Ramos (cell line): ENCODE measurements around the gene CCDC38.
"Not testable (repeated sequence)": the region's sequence is repeated elsewhere in the genome, so short reads cannot be mapped to it uniquely, and the experiment has no call there.

ENCODE experiments used
- in situ Hi-C: fragments of 300-500 bp; cut with MboI; formaldehyde crosslinking; loops from one replicate; pipeline ENCODE4 v1.14.3; 2022; ENCODE audit warnings: low sequenced_read_pairs; ENCODE audit not compliant: unreplicated experiment

Gene CCDC38

DNA sequence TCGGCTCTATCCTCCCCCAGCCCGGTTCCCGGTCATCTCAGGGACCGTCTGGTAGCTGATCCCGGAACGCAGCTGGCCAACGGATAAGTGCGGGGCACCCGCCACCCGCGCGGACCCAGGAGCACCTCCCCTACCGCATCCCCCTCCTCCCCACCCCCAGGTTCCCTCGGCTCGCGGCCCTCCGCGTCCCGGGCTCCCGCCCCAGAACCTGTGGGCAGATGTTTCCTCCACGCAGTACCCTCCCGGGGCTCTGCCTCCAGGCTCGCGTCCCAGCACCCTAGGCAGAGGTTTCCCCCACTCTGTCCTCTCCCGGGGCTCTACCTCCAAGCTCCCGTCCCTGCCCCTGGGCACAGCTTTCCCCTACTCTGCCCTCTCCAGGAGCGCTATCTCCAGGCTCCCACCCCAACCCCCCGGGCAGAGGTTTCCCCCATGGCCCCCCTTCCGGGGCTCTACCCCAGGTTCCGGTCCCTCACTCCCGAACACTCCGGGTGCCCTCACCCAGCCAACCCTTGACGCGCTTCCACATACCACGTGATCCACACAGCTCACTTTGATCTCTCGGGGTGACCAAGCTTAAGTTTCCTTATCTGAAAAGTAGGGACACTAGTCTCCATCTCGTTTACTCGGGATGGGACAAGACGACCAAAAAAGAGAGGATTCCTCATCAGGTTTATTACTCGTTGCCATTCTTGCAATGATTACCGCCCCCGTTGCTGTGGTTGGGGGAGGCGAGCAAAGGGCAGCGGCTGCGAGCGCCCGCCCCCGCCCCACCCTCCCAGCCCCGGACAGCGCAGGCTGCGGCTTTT, at the start of gene CCDC38:
Gene CCDC38, minus strand, starts transcription at position 91 of the 806 bp plus-strand sequence. CDS start 6,105 bp downstream, outside the sequence.
- in situ Hi-C loops = no loop called here

DNA sequence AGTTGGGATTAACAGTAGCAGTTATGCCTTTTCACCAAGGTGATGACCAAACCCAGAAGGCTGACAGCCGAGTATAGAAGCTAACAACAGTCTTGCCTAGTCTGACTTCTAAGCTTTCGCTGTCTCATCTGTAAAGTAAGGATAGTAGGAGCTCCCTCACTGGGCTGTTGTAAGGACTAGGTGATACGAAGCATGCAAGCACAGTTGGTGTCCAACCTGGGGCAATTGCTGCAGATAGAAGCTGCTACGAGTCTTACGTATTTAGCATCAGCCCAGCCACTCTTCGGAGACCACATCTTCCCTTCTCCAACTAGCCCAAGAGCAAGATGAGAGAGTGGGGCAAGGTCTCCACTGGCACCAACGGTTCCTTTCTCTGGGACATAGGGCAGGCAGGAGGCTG, 47.7 kb upstream of the CCDC38 start:
- in situ Hi-C loops = no loop called here

DNA sequence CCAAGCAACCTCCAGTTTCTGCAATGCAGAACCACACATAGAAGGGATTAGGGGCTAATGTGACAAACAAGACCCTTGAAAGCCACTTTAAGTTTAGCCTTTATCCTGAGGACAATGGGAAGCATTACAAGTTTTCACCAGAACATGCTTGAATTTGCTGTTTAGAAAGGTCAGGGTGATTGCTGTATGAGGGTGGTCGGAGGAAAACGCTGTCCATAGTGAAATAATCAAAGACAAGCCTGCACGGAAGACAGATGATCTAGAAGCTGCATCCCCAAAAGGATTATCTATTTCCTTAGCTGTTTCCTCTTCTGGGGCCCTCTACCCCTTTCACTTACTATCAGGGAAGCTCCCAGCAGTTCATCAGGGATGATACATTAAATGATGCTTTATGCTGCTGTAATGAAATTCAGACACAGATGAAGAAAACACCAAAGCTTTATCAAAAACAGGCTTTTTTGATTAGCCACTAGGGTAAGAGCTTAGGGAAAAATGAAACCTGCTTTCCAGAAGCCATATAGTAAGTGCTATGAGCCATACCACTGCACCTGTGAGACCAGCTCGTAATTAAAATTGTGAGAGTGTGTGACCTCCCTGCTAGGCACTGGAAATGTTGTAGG, 47.2 kb upstream of the CCDC38 start:
- in situ Hi-C loops = no loop called here

DNA sequence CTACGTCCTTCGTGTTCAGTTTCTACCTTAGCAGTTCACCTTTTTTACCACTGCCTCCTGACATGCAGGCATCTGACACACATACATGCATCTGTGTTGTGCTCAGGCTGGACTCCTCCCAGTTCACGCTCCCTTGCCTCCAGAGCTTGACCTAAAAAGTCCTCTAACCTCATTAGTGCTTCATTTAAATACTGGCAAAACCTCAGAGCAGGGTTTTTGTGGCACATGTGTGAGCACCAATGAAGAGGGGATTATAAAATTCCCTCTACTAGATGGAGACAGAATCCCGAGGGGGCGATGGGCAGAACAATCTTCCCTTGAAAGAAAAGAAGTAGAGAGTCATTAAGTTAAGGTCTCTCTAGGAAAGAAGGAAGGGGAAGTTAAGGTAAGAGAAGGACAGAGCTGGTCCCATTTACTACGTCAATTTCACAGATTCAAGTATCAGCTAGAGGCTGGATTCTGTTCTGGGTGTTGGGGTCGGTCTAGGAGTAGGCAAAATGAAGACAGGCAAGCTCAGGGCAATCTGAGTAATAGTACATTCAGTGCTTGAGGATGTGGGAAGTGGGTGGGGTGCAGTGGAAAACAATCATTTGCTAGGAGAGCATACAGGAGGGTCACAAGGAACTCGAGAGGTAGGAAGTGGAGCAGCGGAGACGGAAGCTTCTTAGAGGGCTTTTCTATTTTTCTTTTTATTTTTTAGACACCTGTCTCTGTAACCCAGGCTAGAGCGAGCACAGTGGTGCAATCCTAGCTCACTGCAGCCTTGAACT, 46.3 kb upstream of the CCDC38 start:
- in situ Hi-C loops = no loop called here

DNA sequence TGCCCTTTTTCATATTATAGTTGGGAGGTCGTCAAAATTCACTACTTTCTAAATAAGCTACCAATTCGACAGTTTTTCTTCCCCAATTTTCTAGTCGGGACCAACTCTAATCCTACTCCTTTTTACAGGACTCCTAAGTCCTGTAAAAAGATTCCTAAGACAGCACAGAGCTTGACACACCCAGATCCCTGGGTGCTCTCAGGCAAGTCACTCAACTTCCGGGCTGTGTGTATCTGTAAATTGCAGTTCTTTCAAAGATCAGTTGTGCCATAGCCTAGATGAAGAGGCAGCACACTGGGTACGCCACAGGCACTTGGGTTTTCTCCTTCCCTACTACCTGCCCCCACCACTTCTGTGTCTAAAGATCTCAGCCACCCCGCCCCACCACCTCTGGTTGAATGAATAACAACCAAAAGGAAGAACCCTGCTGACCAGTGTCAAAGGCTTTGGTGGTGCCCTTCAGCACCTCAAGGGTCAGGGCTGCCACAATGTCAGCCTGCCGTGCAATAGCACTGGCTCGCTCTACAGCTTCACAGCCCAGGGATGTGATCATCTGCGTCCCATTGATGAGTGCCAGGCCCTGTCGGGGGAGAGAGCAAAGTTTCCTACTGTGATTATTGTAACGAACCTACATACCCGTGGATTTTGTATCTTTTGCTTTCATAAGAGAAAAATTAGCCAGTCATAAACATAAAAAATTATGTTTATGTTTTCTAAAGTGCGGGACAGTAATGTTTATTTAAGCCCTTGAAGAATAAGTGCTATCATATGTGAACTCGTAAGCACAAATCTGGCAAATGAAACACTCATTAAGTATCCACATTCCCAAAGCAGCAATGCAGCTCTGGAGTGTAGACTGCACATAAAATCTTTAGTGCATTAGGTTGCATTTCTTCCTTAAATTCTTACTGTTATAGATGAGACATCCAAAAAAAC, 44.5 kb upstream of the CCDC38 start:
- in situ Hi-C loops = no loop called here

DNA sequence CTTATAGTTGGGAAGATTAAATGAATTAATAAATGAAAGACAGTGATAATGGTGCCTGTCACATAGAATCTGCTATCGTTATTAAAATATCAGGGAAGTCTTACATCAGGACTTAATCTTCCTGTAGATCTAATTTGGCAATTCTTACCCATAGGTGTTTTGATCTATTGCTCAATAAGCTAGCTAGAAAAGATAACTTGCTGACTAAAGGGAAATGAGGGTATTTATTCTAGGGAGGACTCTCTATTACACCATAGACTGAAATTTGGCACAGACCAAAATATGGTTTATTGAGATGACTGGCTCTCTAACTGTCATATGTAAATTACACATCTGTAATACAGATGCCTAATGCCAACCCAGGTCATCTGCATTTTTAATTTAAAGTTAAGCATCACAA, 42.3 kb upstream of the CCDC38 start:
- in situ Hi-C loops = no loop called here

DNA sequence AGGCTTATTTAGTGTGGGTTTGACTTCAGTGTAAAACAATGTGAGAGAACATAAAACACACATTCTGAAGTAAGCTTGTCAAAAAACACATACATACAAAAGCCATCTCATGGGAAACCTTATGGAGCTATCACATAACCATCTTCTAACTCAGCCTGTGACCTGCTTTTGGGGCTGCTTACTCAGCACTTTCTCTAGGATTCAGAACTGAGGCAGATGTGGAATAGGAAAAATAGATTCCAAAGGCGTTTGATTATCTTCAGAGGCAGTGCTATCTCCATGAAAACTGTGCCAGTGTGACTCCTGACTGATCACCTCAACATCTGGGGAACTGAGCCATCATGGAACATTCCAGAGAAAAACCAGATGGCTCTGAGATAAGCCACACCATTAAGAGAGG, 40.2 kb upstream of the CCDC38 start:
- in situ Hi-C loops = no loop called here

DNA sequence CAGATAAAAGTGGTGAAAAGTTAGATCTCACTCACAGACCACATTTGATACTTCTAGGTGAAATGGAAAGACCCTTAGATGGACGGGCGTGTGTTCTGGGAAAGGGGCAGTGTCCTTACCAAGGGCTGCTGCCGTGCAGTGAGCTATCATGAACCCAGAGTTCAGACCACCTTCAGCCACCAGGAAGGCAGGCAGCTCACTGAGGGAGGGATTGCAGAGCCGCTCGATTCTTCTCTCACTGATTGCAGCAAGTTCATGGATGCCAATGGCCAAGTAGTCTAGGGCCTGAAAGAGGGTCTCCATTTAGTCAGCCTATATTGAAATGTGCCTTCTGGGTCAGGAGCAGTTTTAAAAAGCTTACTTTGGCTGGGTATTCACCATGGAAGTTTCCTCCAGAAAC, 38.0 kb upstream of the CCDC38 start:
- in situ Hi-C loops = no loop called here

DNA sequence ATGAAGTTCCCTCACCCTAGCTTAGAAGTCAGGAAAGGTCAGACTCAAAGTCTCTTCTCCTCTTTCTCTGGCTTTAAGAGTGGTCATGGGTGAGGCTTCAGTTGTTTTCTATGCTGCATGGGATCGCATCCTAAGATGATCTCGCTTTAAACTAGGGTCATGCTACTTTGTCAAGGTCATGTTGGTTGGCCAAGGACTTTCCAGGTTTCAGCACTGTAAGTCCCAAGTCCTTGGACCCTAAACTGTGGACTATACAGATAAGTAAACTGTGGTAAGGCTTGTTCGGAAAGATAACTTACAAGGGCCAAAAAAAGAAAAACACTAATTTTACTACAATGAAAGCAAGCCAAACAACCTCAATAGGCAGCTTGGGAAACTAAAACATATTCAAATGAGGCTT, 36.4 kb upstream of the CCDC38 start:
- in situ Hi-C loops = no loop called here

DNA sequence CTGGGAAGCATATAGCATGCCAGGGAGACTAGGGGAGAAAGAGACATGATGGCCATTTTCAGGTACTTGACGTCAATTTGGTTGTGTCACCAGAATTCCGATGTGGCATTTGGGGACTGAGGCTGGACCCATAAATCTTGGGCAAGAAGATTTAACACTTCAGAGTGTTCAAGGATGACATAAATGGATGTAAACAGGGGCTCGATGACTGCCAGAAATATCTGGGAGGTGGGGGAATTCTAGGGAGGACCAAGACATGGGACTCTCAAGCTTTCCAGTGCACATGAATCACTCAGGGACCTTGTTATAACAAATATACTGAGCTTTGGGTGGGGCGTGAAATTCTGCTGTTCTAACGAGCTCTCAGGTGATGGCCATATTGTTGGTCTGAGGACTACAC, 35.9 kb upstream of the CCDC38 start:
- in situ Hi-C loops = no loop called here

DNA sequence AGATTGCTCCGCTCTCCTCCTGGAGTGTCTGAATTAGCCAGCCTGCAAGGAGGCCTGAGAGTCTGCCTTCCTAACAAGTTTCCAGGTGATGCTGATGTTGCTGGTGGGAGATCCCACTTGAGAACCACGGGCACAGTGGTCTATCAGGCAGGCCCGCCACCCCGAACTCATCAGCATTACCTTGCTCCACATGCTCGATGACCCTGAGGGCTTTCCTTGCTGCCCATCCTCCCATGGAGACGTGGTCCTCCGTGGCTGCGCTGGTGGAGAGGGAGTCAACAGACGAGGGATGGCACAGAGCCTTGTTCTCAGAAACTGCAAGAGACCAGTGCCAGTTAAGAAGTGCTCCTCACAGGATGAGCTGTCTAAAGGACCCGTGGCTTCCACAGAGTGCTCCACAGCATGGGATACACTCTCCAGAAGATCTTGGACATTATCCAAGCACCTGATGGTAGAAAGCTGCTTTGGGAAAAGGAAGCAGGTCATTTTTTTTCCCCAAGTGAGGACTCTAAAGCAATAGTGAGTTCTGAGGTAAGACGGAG, 35.4 kb upstream of the CCDC38 start:
- in situ Hi-C loops = no loop called here

DNA sequence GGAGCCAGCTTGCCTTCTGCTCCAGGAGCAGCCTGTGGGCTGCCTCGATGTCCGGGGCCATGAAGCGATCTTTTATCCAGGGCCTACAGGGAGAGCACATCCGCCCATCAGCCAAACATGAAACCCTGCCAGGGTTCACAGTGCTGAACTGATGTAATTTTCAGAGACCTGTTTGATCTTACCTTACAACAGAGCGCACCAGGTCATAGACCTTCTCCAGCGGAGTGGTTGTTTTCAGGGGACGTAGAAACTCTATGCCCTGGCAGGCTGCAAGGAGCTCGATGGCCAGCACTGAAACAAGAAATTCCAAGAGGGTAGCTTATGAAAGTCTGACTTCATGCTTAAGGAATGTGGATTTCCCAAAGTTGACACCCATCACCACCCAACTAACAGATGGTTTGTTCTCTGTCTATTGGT, 34.0 kb upstream of the CCDC38 start:
- in situ Hi-C loops = no loop called here

DNA sequence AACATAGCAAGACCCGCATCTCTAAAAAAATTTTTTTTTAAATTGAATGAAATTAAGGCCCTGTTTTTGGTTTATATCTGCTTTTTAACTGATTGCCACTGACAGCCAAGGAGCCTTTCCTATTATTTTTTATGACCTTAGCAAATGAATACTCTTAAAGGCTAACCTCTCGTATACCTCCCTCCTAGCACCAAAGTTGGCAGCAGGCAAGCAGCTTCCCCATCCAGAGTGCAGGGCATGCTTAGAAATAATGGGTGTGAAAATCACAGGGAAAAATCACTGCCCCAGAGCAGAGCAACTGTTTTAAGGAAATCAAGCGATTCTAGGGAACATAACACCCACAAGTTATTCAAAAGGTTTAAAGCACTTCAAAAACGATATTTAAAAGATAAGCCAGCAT, 33.1 kb upstream of the CCDC38 start:
- in situ Hi-C loops = no loop called here

DNA sequence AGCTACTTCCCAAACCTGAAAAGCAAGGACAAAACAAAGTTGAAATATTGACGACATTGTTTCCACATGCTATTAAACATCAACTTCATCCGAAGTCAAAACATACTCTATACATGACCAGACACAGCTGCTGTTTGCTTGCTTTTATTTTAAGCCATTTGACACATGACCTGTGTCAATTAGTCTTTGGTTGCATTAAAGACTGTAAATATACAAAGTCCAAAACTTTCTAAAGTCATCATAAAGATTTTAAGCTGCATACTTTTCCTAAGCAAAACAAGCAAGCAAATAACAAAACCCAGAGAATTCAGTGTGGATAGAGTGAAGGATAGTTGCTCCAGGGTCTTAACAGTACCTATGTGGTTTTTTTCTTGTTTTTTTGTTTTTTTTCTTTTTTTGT, 31.9 kb upstream of the CCDC38 start:
- in situ Hi-C loops = no loop called here

DNA sequence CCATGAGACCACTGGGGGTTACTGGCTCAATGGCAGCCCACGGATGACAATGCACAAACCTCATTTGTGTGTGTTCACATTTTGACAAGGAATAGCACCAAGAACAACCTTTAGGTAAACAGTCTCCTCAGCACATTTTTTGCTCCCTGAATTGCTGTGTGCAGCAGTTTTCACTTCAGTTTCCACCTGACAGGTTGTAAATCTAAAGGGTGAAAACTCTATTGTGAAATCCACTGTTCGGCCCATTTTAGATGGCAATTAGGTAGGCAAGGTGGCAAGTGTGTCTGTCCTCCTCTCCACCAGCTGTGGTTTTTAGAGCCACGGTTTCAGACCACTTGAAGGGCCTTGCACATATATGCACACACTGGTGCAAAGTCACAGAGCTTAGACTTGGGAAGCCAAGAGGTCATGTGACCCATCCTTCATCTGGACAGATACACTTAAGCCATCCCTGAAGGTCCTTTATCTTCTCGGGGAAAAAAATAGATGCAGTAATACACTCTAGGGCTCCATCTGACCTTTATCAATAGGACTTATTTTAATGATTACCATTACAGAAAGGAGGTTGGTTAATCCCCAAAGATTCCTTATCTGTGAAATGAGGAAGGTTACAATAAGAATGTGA, 30.5 kb upstream of the CCDC38 start:
- in situ Hi-C loops = no loop called here

DNA sequence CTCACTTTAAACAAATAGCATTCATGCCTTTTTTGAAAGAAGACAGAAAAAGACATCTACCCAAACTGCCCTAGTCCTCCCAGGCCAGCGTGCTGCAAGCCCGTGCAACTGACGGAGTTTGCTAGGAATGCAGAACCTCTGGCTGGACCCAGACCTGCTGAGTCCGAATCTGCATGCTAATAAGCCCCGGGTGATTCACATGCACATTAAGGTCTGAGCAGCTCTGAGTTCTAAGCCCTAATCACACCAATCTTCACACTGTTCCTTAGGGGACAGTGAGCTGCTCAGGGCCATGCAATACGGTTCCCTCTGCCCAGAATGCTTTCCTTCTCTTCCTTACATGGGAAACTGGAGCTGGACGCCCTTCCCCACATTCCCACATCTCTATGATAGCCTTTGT, 28.5 kb upstream of the CCDC38 start:
- in situ Hi-C loops = no loop called here

DNA sequence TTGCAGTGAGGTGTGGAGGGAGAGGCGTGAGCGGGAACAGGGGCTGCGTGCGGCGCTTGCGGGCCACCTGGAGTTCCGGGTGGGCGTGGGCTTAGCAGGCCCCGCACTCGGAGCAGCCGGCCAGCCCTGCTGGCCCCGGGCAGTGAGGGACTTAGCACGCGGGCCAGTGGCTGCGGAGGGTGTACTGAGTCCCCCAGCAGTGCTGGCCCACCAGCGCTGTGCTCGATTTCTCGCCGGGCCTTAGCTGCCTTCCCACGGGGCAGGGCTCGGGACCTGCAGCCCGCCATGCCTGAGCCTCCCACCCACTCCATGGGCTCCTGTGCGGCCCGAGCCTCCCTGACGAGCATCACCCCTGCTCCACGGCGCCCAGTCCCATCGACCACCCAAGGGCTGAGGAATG, 26.7 kb upstream of the CCDC38 start:
- in situ Hi-C loops = not testable (repeated sequence)

DNA sequence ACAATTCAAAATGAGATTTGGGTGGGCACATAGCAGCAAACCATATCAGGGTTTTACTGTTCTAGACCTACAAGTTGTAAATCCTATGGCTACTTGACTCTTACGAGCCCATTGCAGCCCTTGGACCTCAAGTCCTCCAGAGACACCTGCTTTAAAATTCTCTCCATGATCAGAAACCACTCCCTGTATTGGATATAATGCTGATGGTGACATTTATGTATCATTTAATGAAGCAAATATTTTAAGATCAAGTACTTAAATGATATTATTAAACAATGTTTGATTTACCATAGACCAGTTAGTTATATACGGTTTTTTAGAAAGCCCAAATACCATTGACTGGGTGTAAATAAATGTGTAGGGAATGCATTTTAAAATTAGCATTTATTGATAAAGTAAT, 24.9 kb upstream of the CCDC38 start:
- in situ Hi-C loops = no loop called here

DNA sequence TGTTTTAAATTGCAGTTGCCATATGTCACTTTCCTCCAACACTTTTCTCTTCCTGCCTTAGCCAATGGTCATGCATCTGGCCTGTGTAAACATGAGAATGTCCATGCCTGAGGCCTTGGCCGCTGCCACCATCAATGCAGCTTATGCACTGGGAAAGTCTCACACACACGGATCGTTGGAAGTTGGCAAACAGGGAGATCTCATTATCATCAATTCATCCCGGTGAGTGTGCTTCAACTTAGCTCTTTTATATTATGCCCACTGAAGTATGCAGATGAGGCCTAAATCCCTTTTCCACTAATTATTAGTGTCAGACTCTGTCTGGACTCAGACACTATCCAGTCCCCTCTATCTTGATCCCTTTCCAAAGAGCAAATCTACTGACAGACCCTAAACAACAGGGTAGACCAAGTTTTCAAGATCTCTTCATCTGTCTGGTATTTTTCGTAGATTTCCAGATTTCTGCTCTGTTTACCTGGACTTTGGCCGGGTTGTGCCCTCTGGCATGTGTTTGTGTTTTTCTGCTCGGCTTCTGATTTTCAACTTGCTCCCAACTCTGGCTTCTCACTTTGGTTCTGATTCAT, 24.0 kb upstream of the CCDC38 start:
- in situ Hi-C loops = no loop called here
